ENCODE results near the gene LRRC23.
"Not testable (repeated sequence)": the region's sequence is repeated elsewhere in the genome, so short reads cannot be mapped to it uniquely, and the experiment has no call there.

The LRRC23 gene

DNA sequence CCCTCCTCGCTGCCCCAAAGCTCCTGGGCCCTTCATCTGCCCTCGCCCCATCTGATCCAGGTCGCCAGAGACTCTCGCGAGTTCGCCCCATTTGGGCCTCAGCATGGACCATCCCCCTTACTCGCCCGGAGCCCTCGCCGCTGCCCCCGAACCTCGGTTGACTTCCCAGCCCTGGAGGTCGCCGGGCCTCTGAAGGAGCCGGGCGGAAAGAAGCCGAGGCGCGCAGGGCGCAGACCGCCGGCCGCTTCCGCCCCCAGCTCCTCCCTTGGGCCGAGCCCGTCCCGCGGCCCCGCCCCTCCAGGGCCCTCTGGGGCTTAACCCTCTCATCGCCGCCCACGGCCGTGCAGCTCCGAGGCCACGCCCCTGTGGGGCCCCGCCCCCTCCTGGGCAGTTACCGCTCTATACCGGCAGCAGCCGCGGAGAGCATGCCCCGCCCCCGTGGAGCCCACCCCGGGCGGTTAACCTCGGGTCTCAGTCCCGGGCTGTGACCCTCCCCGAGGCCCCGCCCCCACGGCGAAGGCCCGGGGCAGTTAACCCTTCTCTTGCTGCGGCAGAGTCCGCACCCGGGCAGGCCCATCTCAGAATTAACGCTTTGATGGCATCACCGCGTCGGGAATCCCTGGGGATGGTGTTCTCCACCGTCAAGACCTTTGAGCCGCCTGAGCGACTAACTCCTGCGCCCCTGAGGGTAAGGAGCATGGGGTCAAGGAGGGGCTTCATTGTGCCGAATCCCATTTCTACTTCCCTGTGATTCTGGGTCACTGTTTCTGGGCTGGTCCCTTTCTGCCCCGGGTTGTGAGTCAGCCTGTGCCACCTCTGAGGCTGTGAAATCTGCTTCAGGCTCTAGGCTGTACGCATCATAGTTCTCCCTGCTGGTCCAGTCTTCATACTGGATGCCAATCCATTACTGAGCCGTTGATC is 31.3 kb upstream of the LRRC23 start, which contains the start of gene SPSB2:
TSS of gene SPSB2 (minus strand) at position 210 of the 921 bp plus-strand sequence. CDS start 402 bp downstream, outside the sequence.
- peak; percentile 79 for DNase-seq

- not testable (repeated sequence) for DNase-seq
These were observed 30.6 kb upstream of the LRRC23 start for GRCh38 chr12:6874015-6874368.

GRCh38 chr12:6879824-6880223 is 24.8 kb upstream of the LRRC23 start:
- DNase-seq: not testable (repeated sequence)

- DNase-seq: no peak
These were observed 21.4 kb upstream of the LRRC23 start for GRCh38 chr12:6883252-6883651.

DNA sequence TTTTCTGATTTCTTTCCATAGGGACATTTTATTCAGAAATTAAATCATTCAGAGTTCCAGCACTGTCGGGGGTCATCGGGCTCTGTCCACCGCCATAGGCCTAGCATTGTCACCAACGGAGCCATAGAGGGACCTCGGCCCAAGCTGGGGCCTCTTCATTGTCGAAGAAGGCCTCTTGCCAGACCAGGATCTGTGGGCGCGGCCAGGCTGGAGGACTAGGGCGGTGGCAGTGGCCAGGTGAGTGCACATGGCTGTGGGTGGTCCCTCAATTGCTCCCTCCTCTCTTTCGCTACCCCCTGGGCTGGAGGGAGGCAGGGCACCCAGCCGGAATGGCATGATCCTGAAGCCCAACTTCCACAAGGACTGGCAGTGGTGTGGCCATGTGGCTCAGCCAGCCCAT is 20.9 kb upstream of the LRRC23 start:
- DNase-seq: no peak

- DNase-seq: no peak
These were observed 20.1 kb upstream of the LRRC23 start for GRCh38 chr12:6884539-6884938.

DNA sequence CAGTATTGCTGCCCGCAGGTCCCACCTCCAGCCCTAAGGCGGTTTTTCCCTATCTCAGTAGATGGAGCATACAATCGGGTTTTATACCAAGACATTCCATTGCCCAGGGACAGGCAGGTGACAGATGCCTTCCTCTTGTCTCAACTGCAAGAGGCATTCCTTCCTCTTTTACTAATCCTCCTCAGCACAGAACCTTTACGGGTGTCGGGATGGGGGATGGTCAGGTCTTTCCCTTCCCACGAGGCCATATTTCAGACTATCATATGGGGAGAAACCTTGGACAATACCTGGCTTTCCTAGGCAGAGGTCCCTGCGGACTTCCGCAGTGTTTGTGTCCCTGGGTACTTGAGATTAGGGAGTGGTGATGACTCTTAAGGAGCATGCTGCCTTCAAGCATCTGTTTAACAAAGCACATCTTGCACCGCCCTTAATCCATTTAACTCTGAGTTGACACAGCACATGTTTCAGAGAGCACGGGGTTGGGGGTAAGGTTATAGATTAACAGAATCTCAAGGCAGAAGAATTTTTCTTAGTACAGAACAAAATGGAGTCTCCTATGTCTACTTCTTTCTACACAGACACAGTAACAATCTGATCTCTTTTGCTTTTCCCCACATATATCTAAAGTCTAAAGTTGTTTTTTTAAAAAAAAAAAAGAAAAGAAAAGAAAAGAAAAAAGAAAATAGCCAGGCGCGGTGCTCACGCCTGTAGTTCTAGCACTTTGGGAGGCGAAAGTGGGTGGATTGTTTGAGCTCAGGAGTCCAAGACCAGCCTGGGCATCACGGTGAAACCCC is 18.2 kb upstream of the LRRC23 start:
- not testable (repeated sequence) for DNase-seq

- no peak for DNase-seq
These were observed 17.2 kb upstream of the LRRC23 start for GRCh38 chr12:6887460-6887859.

GRCh38 chr12:6888360-6888759 is 16.3 kb upstream of the LRRC23 start:
- no peak for DNase-seq

DNA sequence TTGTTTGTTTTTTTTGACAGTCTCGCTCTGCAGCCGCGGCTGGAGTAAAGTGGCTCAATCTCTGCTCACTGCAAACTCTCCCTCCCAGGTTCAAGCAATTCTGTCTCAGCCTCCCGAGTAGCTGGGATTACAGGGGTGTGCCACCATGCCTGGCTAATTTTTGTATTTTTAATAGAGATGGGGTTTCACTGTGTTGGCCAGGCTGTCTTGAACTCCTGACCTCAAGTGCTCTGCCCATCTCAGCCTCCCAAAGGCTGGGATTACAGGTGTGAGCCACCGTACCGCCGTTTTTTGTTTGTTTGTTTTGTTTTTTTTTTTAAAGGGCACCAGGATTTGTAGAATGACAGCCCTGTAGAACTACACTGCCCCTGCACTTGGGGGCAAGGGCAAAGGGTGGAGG is 15.8 kb upstream of the LRRC23 start:
- not testable (repeated sequence) for DNase-seq

GRCh38 chr12:6889775-6890573 is 14.6 kb upstream of the LRRC23 start:
- not testable (repeated sequence) for DNase-seq

DNA sequence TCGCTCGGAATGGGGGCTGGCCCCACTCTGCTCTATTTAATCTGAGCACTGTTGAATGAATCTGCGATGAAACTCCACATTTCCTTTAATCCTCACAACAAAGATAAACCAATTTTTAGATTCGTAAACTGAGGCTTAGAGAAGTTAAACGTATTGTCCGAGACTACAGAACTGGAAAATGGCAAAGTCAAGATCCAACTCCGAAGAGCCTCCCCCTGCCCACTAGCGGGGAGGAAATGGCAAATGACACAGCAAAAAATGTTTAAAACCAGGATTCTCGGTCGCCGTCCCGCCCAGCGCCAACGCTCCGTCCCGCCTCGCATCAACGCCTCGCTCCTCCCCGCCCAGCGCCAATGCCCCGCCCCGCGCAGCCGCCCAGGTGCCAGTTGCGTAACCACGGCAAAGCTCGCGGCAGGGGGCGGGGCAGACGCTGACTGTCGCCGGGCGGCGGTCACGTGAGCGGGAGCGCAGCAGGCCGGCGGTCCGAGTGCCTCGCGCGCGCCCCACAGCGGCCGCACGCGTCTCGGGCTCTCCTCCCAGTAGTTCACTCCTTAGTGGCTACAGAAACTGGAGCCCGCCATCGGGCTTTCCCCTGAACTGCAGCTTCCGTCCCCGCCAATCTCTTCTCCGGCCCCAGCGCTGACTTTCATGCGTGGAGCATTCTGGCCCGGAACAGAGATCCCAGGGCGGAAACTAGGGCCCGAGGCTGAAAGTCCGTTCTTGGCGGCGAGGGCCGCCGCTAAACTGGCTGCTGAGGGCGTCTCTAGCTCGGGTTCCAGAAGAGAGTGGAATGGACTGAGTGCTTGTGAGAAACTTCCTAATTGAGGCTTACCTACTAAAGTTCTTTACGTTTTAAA is 13.6 kb upstream of the LRRC23 start:
- DNase-seq: peak; percentile 90

GRCh38 chr12:6891646-6892001 is 13.0 kb upstream of the LRRC23 start:
- DNase-seq: no peak

DNA sequence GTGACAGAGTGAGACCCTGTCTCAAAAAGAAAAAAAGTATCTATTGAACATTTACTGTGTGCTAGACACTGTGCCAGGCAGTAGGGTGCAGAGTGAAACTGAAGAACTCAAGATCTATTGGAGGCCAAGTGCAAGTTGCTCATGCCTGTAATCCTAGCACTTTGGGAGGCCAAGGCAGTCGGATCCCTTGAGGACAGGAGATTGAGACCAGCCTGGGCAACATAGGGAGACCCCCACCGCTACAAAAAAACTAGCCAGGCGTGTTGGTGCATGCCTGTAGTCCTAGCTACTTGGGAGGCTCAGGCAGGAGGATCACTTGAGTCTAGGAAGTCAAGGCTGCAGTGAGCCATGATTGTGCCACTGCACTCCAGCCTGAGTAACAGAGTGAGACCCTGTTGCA is 11.9 kb upstream of the LRRC23 start:
- DNase-seq: not testable (repeated sequence)

- no peak for DNase-seq
These were observed 10.3 kb upstream of the LRRC23 start for GRCh38 chr12:6894321-6894720.

- DNase-seq: no peak
These were observed 7.7 kb upstream of the LRRC23 start for GRCh38 chr12:6896846-6897435.

- DNase-seq: no peak
These were observed 5.2 kb upstream of the LRRC23 start for GRCh38 chr12:6899427-6899826.

GRCh38 chr12:6899837-6900519 is 4.6 kb upstream of the LRRC23 start:
- DNase-seq: peak; percentile 84

DNA sequence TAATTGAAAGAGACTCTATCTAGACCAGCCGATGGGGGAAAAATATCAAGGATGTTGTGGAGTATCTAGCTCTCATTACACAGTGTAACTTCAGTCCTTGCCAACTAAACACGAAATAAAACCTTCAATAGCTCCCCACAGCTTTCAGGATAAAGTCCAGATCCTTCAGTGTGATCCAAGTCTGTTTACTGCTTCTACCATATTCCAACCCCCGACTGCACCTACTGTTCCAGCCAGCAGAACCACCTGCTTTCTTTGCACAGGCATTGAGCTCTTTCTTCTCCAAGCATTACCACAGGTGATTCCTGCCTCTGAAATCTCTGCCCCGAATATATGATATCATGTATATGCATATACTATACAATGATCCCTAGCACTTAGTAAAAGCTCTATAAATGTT is 2.2 kb upstream of the LRRC23 start:
- no peak for DNase-seq

DNA sequence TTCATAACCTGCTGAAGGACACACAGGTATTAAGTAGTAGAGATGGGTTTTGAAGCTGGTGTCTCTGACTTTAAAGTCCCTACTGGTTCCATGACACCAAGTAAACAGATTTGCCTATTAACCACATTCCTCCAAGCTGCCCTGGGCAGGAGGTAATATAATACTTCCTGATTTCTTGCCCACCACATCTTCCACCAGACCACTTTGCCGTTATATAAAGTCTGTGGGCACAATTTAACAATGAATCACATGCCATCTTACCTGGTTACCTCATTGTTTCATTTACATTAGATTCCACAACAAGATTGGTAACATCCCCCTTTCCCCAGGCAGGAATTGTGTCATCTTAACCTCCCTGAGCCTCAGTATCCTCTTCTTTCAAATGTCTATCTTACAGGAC is 900 bp upstream of the LRRC23 start:
- peak; percentile 78 for DNase-seq

DNA sequence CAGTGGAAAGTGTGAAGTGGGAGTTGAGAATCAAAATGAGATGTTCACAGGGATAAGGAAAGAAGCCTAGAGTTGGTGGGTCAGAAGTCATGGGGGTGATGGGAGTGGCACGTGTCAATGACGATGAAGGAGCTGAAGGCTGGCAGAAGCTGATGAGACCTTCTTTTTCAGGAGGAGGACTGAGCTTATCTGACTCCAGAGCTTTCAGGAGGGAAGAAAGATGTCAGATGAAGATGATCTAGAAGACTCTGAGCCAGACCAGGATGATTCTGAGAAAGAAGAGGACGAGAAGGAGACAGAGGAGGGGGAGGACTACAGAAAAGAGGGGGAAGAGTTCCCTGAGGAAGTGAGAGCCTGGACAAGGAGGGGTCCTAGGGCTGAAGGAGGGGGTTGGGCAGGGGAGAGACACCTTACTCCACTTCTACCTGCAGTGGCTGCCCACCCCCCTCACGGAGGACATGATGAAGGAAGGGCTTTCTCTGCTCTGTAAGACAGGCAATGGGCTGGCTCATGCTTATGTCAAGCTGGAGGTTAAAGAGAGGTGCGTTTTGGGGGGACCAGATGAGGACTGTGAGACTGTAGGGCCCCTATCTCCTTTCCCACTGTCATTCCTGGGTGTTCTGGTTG is 905 bp downstream of the LRRC23 start:
- no peak for DNase-seq

Data from GF-D8 (cell line).